Activated B cell treated with CpG ODN at 0.5 μM for 24 hours (primary cell): ENCODE measurements around the gene IGF1R. TPM values are rescaled to one million over a fixed set of nuclear protein-coding genes. Genes with fewer than 3 reads are reported as not detected.

Experiments used
- ATAC-seq: fragments of 200-7000 bp; cut with Tn5 transposase; one replicate; pipeline ENCODE4 v1.10.0; 2021; ENCODE audit warnings: low read depth, mild to moderate bottlenecking, moderate library complexity
- CTCF ChIA-PET: fragments of 350-600 bp; sonication (Branson Sonifier 250); formaldehyde crosslinking; loops from one replicate; lab custom pipeline; 2021; ENCODE audit warnings: antibody characterized with exemption; lab: Charles Lee
- POLR2A ChIA-PET: fragments of 350-600 bp; sonication (Branson Sonifier 250); formaldehyde crosslinking; loops from one replicate; lab custom pipeline; 2021; ENCODE audit warnings: antibody characterized with exemption; lab: Charles Lee
- DNase-seq: peaks from one replicate; pipeline ENCODE4 v3.0.0; 2022
- H3K27ac Mint-ChIP-seq: one replicate; pipeline ENCODE4 v1.8.0; 2020; ENCODE audit warnings: mixed read lengths
- H3K27me3 Mint-ChIP-seq: one replicate; pipeline ENCODE4 v1.8.0; 2021; ENCODE audit warnings: mixed read lengths
- H3K36me3 Mint-ChIP-seq: one replicate; pipeline ENCODE4 v1.8.0; 2021; ENCODE audit warnings: low read depth, mixed read lengths
- H3K4me1 Mint-ChIP-seq: one replicate; pipeline ENCODE4 v1.8.0; 2021; ENCODE audit warnings: mixed read lengths
- H3K4me3 Mint-ChIP-seq: one replicate; pipeline ENCODE4 v1.8.0; 2020; ENCODE audit warnings: mild to moderate bottlenecking, mixed read lengths
- H3K9me3 Mint-ChIP-seq: one replicate; pipeline ENCODE4 v1.8.0; 2020; ENCODE audit warnings: mixed read lengths
- intact Hi-C: fragments of 100-400 bp; cut with micrococcal nuclease; formaldehyde crosslinking; loops from one replicate; pipeline ENCODE4 v1.15.1; 2024
- total RNA-seq: library from RNA; stranded (reverse); gene quantifications from 2 replicates; pipeline ENCODE4 v1.2.3, GENCODE V29; 2022
- TF ChIP-seq, protein P1 (sequence below): fragments of 200-600 bp; IDR thresholded peaks from one replicate; pipeline ENCODE4 v1.8.0; 2022; ENCODE audit warnings: antibody characterized with exemption, mild to moderate bottlenecking

Gene IGF1R
- total RNA-seq, 1 donor from 2014 or later = 6.7 TPM

- Mint-ChIP-seq H3K36me3 (no peaks in the 10 kb centered on the region), H3K4me3 (no peak overlapping the region), H3K4me1 (no peaks in the 10 kb centered on the region), H3K27ac (no peak overlapping the region), H3K27me3 (no peaks in the 10 kb centered on the region), H3K9me3 (no peaks in the 10 kb centered on the region)
- DNase-seq = no peak
- no peak for ATAC-seq
- intact Hi-C loops = no loop called here
- CTCF ChIA-PET = no interaction called here
- TF ChIP-seq, protein P1, sequence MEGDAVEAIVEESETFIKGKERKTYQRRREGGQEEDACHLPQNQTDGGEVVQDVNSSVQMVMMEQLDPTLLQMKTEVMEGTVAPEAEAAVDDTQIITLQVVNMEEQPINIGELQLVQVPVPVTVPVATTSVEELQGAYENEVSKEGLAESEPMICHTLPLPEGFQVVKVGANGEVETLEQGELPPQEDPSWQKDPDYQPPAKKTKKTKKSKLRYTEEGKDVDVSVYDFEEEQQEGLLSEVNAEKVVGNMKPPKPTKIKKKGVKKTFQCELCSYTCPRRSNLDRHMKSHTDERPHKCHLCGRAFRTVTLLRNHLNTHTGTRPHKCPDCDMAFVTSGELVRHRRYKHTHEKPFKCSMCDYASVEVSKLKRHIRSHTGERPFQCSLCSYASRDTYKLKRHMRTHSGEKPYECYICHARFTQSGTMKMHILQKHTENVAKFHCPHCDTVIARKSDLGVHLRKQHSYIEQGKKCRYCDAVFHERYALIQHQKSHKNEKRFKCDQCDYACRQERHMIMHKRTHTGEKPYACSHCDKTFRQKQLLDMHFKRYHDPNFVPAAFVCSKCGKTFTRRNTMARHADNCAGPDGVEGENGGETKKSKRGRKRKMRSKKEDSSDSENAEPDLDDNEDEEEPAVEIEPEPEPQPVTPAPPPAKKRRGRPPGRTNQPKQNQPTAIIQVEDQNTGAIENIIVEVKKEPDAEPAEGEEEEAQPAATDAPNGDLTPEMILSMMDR = no peak
- POLR2A ChIA-PET = no interaction called here
Measured at GRCh38 chr15:98765610-98766009, 117.3 kb downstream of the IGF1R start.

- intact Hi-C loops = no loop called here
- Mint-ChIP-seq H3K4me1 (no peaks in the 10 kb centered on the region), H3K4me3 (no peak overlapping the region), H3K9me3 (no peaks in the 10 kb centered on the region), H3K36me3 (no peaks in the 10 kb centered on the region), H3K27ac (no peak overlapping the region), H3K27me3 (peaks cover 3% of the 10 kb centered on the region)
- no peak for DNase-seq
- CTCF ChIA-PET = interaction anchor here (1.6 kb wide), 1 partner anchor 12 kb away, joined by 3 read pairs; no protein-coding TSS in a partner anchor
- POLR2A ChIA-PET = no interaction called here
- no peak for ATAC-seq
- TF ChIP-seq, protein P1 = no peak
Measured at GRCh38 chr15:98767692-98768091, 119.4 kb downstream of the IGF1R start.

GRCh38 chr15:98769867-98770266 is 121.5 kb downstream of the IGF1R start:
- DNase-seq (no peak), ATAC-seq (no peak)
- ChIA-PET CTCF (no interaction called here), POLR2A (no interaction called here)
- Mint-ChIP-seq H3K4me1 (no peaks in the 10 kb centered on the region), H3K9me3 (no peaks in the 10 kb centered on the region), H3K36me3 (no peaks in the 10 kb centered on the region), H3K27me3 (peaks cover 3% of the 10 kb centered on the region), H3K27ac (no peak overlapping the region), H3K4me3 (no peak overlapping the region)
- TF ChIP-seq, protein P1 = no peak
- intact Hi-C loops = loop anchor here (1.0 kb wide), 1 partner anchor 9 kb away; no protein-coding TSS in a partner anchor

DNA sequence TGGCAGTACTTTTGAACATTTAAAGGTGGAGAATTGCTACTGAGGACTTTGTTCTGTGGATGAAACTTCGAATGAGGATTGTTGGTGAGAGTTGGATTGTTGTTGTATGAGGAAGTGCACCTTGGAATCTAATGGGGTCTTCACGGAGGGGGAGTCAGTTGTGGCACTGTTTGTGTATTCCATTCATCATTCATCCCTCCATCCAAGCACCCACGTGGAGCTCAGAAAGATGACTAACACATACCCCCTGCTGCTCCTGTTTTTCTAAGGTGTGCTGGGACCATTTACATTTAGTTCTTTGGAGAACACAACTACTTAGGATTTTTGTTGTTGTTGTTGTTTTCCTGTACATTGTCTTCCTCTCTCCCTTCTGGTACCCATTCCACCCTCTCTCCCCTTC is 122.6 kb downstream of the IGF1R start:
- Mint-ChIP-seq H3K4me3 (no peak overlapping the region), H3K9me3 (no peaks in the 10 kb centered on the region), H3K27me3 (peaks cover 6% of the 10 kb centered on the region), H3K36me3 (no peaks in the 10 kb centered on the region), H3K27ac (no peak overlapping the region), H3K4me1 (peaks cover 6% of the 10 kb centered on the region)
- ATAC-seq (no peak), DNase-seq (no peak)
- TF ChIP-seq, protein P1 = no peak
- ChIA-PET CTCF (no interaction called here), POLR2A (interaction anchor here (0.6 kb wide), 1 partner anchor 27 kb away, joined by 3 read pairs; no protein-coding TSS in a partner anchor)
- intact Hi-C loops = no loop called here

DNA sequence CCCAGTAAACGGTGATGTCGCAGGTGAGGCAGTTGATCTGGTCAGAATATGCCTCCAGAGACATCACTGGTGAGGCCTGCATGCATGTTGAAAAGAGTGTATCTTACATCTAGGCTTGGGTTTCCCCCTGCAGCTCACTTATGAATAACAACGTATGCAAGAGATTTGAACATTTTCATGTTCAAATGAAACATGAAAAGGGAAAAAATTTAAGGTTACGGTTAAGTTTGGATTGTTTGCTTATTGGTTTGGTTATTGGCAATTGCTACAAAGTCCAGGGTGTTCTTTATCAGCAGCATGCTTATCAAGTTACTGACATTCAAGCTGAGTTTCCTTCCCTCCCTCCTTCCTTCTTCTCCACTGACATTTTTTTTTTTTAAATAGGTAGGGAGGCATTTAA is 123.2 kb downstream of the IGF1R start:
- DNase-seq (no peak), ATAC-seq (no peak)
- POLR2A ChIA-PET = interaction anchor here (0.6 kb wide), 1 partner anchor 27 kb away, joined by 3 read pairs; no protein-coding TSS in a partner anchor
- Mint-ChIP-seq H3K4me3 (no peak overlapping the region), H3K9me3 (no peaks in the 10 kb centered on the region), H3K27ac (no peak overlapping the region), H3K27me3 (peaks cover 6% of the 10 kb centered on the region), H3K4me1 (peaks cover 9% of the 10 kb centered on the region), H3K36me3 (no peaks in the 10 kb centered on the region)
- TF ChIP-seq, protein P1 = no peak
- intact Hi-C loops = no loop called here
- CTCF ChIA-PET = interaction anchor here (0.9 kb wide), 1 partner anchor 248 kb away, joined by 3 read pairs; no protein-coding TSS in a partner anchor
